ENCODE results near the gene DPEP3.
A peak's percentile ranks its signal among the peaks of the same experiment; 100 is the strongest.
"Not testable (repeated sequence)": the region's sequence is repeated elsewhere in the genome, so short reads cannot be mapped to it uniquely, and the experiment has no call there.

DPEP3 gene

GRCh38 chr16:67941469-67942199 lies 38.7 kb downstream of the DPEP3 start:
- TF ChIP-seq CTCF (IDR thresholded peaks at IDR 0.05; ENCODE audit: low read length) (no peak), EZH2 (IDR thresholded peaks at IDR 0.05; ENCODE audit: borderline replicate concordance, low read length) (no peak)
- H4K20me1 ChIP-seq (ENCODE audit: insufficient read depth, low read length), result no peaks in the 10 kb centered on the region
- no peak overlapping the region for H2AFZ ChIP-seq (ENCODE audit: low read length)
- peaks cover 48% of the 10 kb centered on the region for H3K4me1 ChIP-seq (ENCODE audit: insufficient read depth, low read length, severe bottlenecking)
- no peak overlapping the region for H3K4me3 ChIP-seq (ENCODE audit: low read depth, low read length, poor library complexity, severe bottlenecking)
- no peaks in the 10 kb centered on the region for H3K9me2 ChIP-seq (ENCODE audit: low read depth, low read length)
- no peaks in the 10 kb centered on the region for H3F3A ChIP-seq (ENCODE audit: insufficient read depth, low read length)
- H3K27ac ChIP-seq (ENCODE audit: low read depth, low read length, poor library complexity, severe bottlenecking), result peak overlapping the region; percentile 11
- H3K9ac ChIP-seq (ENCODE audit: low read length), result no peak overlapping the region; the same call in 1 of the 2 replicates
- no peaks in the 10 kb centered on the region for H3K27me3 ChIP-seq (ENCODE audit: insufficient read depth, low read length)
- no peak overlapping the region for H3K4me2 ChIP-seq (ENCODE audit: low read length)
- H3K36me3 ChIP-seq (ENCODE audit: insufficient read depth, low read length), result peaks cover 14% of the 10 kb centered on the region; the same call in 1 of the 2 replicates
- H3K9me3 ChIP-seq (ENCODE audit: low read length), result no peaks in the 10 kb centered on the region
- no peaks in the 10 kb centered on the region for H3K79me2 ChIP-seq (ENCODE audit: insufficient read depth, low read length)

GRCh38 chr16:67940446-67941089 lies 39.7 kb downstream of the DPEP3 start:
- peak overlapping the region; percentile 51; the same call in 1 of the 2 replicates for H3K4me2 ChIP-seq (ENCODE audit: low read length)
- no peaks in the 10 kb centered on the region for H3K9me2 ChIP-seq (ENCODE audit: low read depth, low read length)
- H2AFZ ChIP-seq (ENCODE audit: low read length), result no peak overlapping the region
- H4K20me1 ChIP-seq (ENCODE audit: insufficient read depth, low read length), result no peaks in the 10 kb centered on the region
- H3K36me3 ChIP-seq (ENCODE audit: insufficient read depth, low read length), result peaks cover 12% of the 10 kb centered on the region; the same call in 1 of the 2 replicates
- H3K9me3 ChIP-seq (ENCODE audit: low read length), result no peaks in the 10 kb centered on the region
- peak overlapping the region; percentile 5; the same call in 1 of the 2 replicates for H3K9ac ChIP-seq (ENCODE audit: low read length)
- peaks cover 48% of the 10 kb centered on the region for H3K4me1 ChIP-seq (ENCODE audit: insufficient read depth, low read length, severe bottlenecking)
- no peaks in the 10 kb centered on the region for H3K27me3 ChIP-seq (ENCODE audit: insufficient read depth, low read length)
- H3K4me3 ChIP-seq (ENCODE audit: low read depth, low read length, poor library complexity, severe bottlenecking), result no peak overlapping the region
- no peaks in the 10 kb centered on the region for H3K79me2 ChIP-seq (ENCODE audit: insufficient read depth, low read length)
- TF ChIP-seq EZH2 (IDR thresholded peaks at IDR 0.05; ENCODE audit: borderline replicate concordance, low read length) (no peak), CTCF (IDR thresholded peaks at IDR 0.05; ENCODE audit: low read length) (no peak)
- H3F3A ChIP-seq (ENCODE audit: insufficient read depth, low read length), result no peaks in the 10 kb centered on the region
- H3K27ac ChIP-seq (ENCODE audit: low read depth, low read length, poor library complexity, severe bottlenecking), result peak overlapping the region; percentile 48

- Histone ChIP-seq H3K27ac (ENCODE audit: low read depth, low read length, poor library complexity, severe bottlenecking) (peak overlapping the region; percentile 48), H3K4me2 (ENCODE audit: low read length) (peak overlapping the region; percentile 51), H4K20me1 (ENCODE audit: insufficient read depth, low read length) (no peaks in the 10 kb centered on the region), H3F3A (ENCODE audit: insufficient read depth, low read length) (no peaks in the 10 kb centered on the region), H3K36me3 (ENCODE audit: insufficient read depth, low read length) (peaks cover 9% of the 10 kb centered on the region; the same call in 1 of the 2 replicates), H2AFZ (ENCODE audit: low read length) (no peak overlapping the region), H3K4me3 (ENCODE audit: low read depth, low read length, poor library complexity, severe bottlenecking) (peak overlapping the region; percentile 14), H3K27me3 (ENCODE audit: insufficient read depth, low read length) (no peaks in the 10 kb centered on the region), H3K79me2 (ENCODE audit: insufficient read depth, low read length) (no peaks in the 10 kb centered on the region), H3K9ac (ENCODE audit: low read length) (peak overlapping the region; percentile 22; the same call in 1 of the 2 replicates), H3K9me3 (ENCODE audit: low read length) (no peaks in the 10 kb centered on the region), H3K9me2 (ENCODE audit: low read depth, low read length) (no peaks in the 10 kb centered on the region), H3K4me1 (ENCODE audit: insufficient read depth, low read length, severe bottlenecking) (peaks cover 54% of the 10 kb centered on the region)
- TF ChIP-seq EZH2 (IDR thresholded peaks at IDR 0.05; ENCODE audit: borderline replicate concordance, low read length), result no peak
- TF ChIP-seq CTCF (IDR thresholded peaks at IDR 0.05; ENCODE audit: low read length), result no peak
Measured at GRCh38 chr16:67939507-67940445, 40.5 kb downstream of the DPEP3 start.

- not testable (repeated sequence) for H3K79me2 ChIP-seq (ENCODE audit: insufficient read depth, low read length); H3K9me3 ChIP-seq (ENCODE audit: low read length); H2AFZ ChIP-seq (ENCODE audit: low read length); H3K9ac ChIP-seq (ENCODE audit: low read length); H3K9me2 ChIP-seq (ENCODE audit: low read depth, low read length); H3K27ac ChIP-seq (ENCODE audit: low read depth, low read length, poor library complexity, severe bottlenecking); H4K20me1 ChIP-seq (ENCODE audit: insufficient read depth, low read length); H3F3A ChIP-seq (ENCODE audit: insufficient read depth, low read length); H3K27me3 ChIP-seq (ENCODE audit: insufficient read depth, low read length); H3K4me3 ChIP-seq (ENCODE audit: low read depth, low read length, poor library complexity, severe bottlenecking)
- peaks cover 18% of the 10 kb centered on the region; the same call in 1 of the 2 replicates for H3K36me3 ChIP-seq (ENCODE audit: insufficient read depth, low read length)
- peaks cover 49% of the 10 kb centered on the region for H3K4me1 ChIP-seq (ENCODE audit: insufficient read depth, low read length, severe bottlenecking)
- peak overlapping the region; percentile 81 for H3K4me2 ChIP-seq (ENCODE audit: low read length)
Measured at GRCh38 chr16:67937713-67938112, 42.6 kb downstream of the DPEP3 start.

All from OCI-LY1 (cell line).